Retinal pigment epithelial cell (primary cell): Measurements from ENCODE around the gene EIF4A3.

Experiments used
- DNase-seq: peaks from one replicate; pipeline ENCODE4 v3.0.0-alpha.2; 2010; ENCODE audit warnings: low read depth
- H3K4me3 ChIP-seq: 2 replicates; pipeline ENCODE4 v1.5.1; 2011; ENCODE audit warnings: mild to moderate bottlenecking, low read length, control low read depth, moderate library complexity
- CTCF ChIP-seq: conservative IDR thresholded peaks from 2 replicates; pipeline ENCODE4 v1.5.1; 2011; ENCODE audit warnings: low read depth, low read length, control low read depth, inconsistent platforms

The EIF4A3 gene

DNA sequence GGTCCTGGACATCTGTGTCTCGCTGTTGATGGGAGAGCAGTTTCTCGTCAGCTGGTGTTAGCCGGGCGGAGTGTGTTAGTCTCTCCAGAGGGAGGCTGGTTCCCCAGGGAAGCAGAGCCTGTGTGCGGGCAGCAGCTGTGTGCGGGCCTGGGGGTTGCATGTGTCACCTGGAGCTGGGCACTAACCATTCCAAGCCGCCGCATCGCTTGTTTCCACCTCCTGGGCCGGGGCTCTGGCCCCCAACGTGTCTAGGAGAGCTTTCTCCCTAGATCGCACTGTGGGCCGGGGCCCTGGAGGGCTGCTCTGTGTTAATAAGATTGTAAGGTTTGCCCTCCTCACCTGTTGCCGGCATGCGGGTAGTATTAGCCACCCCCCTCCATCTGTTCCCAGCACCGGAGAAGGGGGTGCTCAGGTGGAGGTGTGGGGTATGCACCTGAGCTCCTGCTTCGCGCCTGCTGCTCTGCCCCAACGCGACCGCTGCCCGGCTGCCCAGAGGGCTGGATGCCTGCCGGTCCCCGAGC lies 27.6 kb downstream of the EIF4A3 start:
- H3K4me3 ChIP-seq: no peak overlapping the region
- no peak for DNase-seq
- no peak for TF ChIP-seq CTCF

- H3K4me3 ChIP-seq: no peak overlapping the region
- no peak for TF ChIP-seq CTCF
- no peak for DNase-seq
Observed at GRCh38 chr17:80118601-80119270, 28.2 kb downstream of the EIF4A3 start.

- no peak overlapping the region for H3K4me3 ChIP-seq
- TF ChIP-seq CTCF: no peak
- no peak for DNase-seq
Observed at GRCh38 chr17:80117491-80118401, 29.2 kb downstream of the EIF4A3 start.

- TF ChIP-seq CTCF: no peak
- no peak for DNase-seq
- no peak overlapping the region for H3K4me3 ChIP-seq
Observed at GRCh38 chr17:80116921-80117380, 30.0 kb downstream of the EIF4A3 start.

DNA sequence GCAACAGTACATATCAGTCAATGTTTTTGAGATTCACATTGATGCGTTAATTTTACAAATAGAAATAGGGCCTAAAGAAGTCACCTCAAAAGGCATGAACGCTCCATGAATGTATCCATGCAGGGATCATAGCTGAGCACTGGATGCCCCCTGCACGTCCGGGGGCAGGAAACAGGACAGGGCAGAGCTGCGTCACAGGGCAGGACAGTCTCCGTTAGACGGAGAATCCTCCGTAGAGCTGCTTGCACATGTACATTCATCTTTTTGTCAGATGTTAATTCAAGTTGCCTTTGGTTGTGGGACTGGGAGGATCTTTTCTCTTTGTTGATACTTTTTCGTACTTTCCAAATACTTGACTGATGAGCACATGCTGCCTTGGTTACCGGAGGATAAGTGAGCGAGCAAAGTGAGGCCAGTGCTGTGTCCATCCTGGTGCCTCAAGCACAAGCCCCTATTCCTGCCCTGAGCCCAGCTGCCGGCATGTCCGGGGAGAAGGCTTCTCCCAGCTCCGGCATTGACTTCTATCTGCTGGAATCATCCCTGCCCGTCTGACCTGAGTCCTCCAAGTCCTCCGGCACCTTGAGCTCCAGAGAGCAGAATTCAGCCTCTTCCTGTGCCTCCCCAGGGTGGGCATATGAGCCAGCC lies 30.5 kb downstream of the EIF4A3 start:
- DNase-seq: no peak
- TF ChIP-seq CTCF: no peak
- no peak overlapping the region for H3K4me3 ChIP-seq

DNA sequence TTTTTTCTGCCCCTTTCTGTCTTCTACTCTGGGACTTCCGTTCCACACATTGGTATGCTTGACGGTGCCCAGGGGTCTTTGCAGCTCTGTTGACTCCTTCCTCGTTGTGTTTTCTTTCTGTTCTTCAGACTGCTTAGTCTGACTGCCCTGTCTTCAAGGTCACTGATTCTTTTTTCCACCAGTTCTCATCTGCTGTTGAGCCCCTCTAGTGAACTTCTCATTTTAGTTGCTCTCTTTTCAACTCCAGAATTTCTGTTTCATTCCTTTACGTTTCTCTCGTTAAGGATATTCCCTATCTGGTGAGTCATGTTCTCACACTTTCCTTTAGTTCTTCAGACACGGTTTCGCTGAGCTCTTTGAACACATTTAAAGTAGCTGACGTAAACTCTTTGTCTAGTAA lies 31.8 kb downstream of the EIF4A3 start:
- H3K4me3 ChIP-seq: no peak overlapping the region
- no peak for DNase-seq
- no peak for TF ChIP-seq CTCF
